GM19240 (cell line): ENCODE measurements around the gene GRIK2.

Experiments
- DNase-seq: peaks from one replicate; pipeline ENCODE4 v3.0.0; 2011; ENCODE audit warnings: low spot score; ENCODE audit not compliant: insufficient read length

Gene GRIK2

GRCh38 chr6:101537753-101538316 lies 144.3 kb downstream of the GRIK2 start:
- no peak for DNase-seq

DNA sequence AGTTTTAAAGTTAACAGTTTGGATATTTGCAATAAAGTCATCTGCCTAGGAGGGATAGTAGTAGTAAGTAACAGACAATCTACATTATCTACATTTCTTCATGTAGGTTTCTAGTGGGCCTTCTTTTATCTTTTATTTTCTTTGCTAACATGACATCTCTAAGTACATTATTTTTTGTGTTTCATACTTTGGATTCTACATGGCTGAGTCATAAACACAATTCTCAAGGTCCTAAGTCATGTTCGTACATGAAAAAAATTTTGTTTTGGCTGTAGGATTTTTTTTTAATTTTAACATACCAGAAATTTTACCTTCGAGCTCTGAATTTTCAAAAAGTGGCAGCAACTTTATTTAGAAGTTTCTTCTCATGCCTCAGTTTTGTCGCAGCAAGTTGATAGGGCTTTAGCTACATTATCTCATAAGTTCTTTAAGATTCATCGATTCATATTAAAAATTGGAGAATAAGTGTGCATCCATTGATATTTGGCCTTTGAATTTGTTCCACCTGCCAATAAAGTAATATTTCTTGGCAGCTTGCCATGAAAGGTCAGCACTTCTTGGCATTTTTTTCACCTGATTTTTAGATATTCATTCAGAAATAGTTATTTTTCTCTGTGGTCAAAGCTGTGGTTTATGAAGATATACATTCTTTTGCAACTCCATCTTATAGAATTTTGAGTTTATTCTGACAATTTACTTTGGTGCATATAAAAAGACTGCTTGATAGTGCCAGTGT lies 146.2 kb downstream of the GRIK2 start:
- no peak for DNase-seq

DNA sequence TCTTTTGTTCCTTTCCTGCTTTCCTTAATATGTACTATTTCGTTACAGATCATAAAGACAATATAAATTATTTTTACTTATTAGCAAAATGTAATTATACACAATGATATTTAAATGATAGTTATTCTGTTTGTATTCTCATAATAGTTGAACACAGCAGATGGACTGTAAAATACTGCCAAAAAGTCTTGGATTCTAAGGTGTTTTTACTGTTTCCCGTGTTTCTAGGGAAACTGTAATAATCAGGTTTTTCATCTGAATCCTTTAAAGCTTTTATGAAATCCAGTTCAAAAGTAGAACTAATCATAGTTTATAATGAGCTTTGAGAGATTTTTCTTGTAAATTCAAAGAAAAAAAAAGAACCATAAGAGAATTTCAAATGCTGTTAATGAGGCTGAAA lies 148.4 kb downstream of the GRIK2 start:
- DNase-seq: no peak

DNA sequence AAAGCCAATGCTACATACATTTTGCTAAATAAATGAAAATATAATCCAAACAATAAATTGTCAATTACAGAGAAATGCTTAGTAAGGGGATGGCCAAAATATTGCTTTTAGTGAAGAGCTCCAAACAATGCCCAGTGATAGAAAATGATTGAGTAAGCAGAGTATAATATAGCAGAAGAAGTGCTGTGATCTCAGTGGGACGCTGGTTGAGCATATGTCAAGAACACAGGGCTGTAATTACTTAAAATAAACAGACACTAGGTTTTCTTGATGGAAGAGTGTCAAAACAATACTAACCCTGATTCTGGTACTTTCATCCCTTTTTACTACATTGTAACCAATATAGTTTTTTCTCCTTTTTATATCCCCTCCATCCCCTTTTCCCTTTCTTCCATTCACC lies 150.3 kb downstream of the GRIK2 start:
- no peak for DNase-seq

- DNase-seq: no peak
Observed at GRCh38 chr6:101544286-101544685, 150.8 kb downstream of the GRIK2 start.

- DNase-seq: no peak
Observed at GRCh38 chr6:101545191-101545590, 151.7 kb downstream of the GRIK2 start.

DNA sequence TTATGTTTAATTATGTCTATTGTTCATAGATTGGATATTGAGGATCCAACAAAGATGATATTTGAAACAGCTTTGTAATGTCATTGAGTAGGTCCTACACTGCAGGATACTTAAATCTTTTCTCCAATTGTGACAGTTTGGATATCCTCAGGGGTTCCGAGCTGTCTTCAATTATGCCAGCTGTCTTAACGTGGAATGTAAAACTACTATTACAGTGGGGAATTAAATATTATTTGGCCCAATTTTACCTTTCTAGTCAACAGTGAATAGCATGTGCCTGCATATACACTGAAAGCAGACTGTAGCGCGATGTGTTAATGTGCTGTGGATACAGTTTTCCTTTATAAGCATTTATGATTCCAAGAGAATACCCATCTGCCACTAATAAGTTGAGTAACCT lies 156.9 kb downstream of the GRIK2 start:
- no peak for DNase-seq

GRCh38 chr6:101554231-101554630 lies 160.7 kb downstream of the GRIK2 start:
- DNase-seq: no peak

DNA sequence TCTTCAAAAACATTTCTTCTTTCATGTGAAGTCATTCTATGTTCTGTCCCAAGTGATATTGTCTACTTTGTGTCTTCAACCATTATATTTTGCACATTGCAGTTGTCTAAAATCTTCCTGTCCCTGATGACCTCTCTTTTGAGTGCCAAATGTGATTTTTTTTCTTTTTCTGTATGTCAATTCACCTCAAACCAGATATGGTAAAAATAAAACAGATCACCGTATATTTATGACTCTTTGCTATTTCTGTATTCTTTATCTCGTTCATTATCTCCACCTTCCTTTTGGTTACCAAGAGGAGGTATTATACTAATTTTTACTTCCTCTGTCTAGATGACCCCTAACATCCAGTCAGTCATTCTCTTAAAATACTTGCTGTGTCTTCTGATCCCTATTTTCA lies 165.2 kb downstream of the GRIK2 start:
- DNase-seq: no peak

- no peak for DNase-seq
Observed at GRCh38 chr6:101572627-101573026, 179.1 kb downstream of the GRIK2 start.

GRCh38 chr6:101577091-101577490 lies 183.6 kb downstream of the GRIK2 start:
- DNase-seq: no peak

DNA sequence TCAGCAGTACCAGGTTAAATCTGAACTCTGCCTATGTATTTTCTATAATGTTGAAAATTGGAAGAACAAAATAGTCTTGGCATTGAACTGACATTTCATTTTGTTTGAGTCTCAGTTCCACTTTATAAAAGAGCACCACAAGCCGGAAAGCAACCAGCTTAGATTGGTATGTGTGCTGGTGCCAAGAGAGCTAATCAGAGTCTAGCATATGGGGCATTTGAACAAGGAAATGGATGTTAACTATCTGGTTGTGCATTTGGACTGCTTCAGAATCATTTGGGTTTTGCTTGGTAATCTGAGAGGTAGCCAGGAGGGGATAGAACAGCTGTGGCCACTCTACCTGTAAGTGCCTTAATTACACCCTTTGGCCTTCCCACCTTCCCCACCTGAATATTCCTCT lies 184.8 kb downstream of the GRIK2 start:
- no peak for DNase-seq

DNA sequence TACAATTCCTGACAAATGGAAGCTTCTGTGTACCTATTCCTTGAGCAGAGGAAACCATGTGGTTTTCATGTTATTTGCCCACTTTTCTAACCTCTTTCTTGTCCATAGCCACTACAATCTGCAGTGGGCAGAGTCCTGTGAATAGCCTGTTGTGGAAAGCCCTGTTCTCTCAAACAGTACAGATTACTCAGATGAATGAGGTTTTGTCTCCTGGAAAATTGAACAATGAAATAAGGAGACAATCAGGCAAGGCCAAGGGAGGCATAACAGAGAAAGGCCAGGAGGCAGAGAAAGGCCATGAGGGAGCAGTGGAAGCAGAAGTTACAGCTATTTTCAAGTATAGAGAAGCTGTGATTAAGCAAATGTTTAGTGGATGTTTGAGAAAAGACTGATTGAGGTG lies 189.3 kb downstream of the GRIK2 start:
- DNase-seq: no peak

GRCh38 chr6:101585501-101585900 lies 192.0 kb downstream of the GRIK2 start:
- no peak for DNase-seq

DNA sequence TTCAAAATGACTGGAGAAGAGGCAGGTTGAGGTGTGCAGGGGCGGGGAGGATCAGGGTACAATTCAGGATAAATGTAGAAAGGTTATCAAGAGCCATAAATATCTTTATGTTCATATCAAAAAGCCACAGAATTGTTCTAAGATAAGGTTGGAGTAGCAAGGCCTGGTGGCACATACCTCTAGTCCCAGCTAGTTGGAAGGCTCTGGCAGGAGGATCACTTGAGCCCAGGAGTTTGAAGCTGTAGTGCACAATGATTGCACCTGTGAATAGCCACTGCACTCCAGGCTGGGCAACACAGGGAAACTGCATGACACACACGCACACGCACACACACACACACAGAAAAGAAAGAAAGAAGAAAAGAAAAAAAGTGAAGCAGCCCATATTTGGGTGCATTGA lies 194.8 kb downstream of the GRIK2 start:
- DNase-seq: no peak

DNA sequence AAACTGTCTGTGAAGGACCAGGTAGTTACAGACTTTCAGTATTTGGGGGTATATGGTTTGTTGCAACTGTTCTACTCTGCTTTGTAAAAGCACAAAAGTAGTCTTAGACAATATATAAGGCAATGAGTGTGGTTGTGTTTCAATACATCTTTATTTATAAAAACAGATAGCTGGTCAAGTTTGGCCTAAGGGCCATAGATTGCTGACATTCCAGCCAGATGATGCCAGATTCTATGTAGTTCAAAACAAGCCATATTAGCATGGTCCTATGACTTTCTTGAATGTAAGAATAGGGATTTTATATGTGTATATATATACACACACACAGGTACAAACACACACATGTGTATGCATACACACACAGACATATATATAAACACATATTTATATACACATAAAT lies 201.8 kb downstream of the GRIK2 start:
- no peak for DNase-seq

- no peak for DNase-seq
Observed at GRCh38 chr6:101597693-101598092, 204.2 kb downstream of the GRIK2 start.

DNA sequence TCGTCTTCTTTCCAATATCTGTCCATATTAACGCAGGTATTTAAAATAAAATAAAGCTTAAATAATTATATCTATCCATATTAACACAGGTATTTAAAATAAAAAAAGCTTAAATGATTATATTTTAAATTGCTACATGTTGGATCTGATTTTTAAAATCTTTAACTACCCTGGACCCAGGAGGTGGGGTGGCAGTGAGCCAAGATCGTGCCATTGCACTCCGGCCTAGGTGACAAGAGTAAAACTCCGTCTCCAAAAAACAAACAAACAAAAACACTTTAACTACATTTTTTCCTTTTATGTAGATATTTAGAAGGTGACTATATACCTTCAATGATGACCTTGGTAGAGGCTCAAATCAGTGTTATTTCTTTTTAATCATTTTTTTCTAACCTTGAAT lies 211.9 kb downstream of the GRIK2 start:
- no peak for DNase-seq

DNA sequence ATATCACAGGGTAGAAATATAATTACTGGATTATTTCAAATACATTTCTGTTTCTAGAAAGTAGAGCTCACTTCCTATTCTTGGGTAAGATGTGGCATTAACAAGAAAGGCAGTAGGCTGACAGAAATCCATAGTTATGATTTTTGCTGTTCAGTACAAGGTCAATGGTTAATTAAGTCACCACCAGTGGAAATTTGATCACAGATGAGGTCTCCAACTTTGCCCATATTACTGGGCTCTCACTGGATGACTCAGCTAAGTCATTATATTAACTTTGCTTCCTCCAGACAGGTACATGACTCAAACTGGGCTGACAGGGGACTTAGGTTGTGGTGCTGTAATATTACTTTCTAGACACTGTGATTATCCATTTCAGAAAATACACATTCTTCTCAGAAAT lies 212.4 kb downstream of the GRIK2 start:
- no peak for DNase-seq

DNA sequence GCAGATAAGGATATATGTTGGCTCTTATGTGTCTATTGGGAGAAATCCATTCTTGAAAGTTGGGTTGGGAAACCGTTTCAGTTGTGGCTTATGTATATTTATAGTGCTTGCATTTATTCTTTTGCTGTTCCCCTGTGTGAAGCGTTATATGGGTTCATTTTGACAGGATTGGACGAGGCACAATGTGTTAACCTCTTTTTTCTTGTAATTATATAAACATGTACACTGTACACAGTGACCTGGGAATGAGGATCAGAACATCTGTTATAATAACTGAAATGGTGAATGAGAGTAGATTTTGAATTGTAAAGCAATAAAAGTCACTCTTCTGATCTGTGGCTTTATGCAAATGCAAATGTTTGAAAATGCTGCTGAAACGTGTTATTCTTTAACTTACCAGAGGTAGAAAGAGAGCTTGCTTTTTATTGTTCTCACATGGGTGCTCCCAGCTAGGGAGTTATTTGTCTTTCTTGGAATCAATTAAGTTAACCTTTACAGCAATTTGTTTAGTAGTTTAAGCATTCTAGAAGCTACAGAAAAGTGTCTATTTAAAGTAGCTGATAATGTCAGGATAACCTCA lies 213.7 kb downstream of the GRIK2 start:
- no peak for DNase-seq

- DNase-seq: no peak
Observed at GRCh38 chr6:101608703-101609102, 215.2 kb downstream of the GRIK2 start.

DNA sequence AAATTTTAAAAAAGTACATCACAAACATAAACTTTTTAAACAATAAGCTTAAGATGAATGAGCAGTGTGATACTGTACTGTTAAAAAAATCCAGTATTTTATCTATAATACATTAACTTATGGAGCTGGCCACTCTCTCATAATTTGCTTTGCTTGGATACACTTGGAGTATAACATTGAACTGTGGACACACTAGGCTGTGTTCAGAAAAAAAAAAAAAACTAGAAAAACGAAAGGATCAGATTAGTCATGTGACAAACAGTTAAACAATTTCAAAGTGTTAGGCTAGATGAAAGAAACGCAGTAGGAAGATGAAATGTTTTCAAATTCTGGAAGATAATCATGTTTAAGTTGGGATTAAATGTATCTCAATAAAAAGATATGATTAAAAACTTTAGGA lies 220.0 kb downstream of the GRIK2 start:
- no peak for DNase-seq

DNA sequence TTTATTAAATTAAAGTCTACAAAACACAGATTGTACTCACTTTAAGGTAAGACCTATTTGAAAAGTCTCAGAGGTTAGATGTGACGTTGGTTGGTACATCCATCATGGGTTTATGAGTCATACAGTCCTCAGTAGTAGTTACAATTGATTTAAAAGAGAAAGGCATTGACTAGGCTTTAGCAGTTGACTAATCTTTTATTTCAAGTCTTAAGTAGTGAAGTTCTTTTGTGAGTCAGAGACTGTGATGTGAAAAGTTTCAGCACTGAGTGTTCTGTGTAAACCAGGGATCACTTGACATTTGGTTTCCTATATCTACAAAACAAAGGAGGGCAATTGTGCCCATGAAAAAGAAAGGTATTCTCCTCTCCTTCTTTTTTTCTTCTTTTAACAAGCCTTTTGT lies 221.3 kb downstream of the GRIK2 start:
- DNase-seq: no peak
